Regular cardiac myocyte (primary cell): ENCODE results near the gene USP17L30. TPM values are rescaled to one million over a fixed set of nuclear protein-coding genes. Genes with fewer than 3 reads are reported as not detected.

ENCODE experiments used
- total RNA-seq: library from RNA; depleted of rRNA; stranded (reverse); fragments of >200 nt; gene quantifications from 2 replicates; pipeline ENCODE4 v1.2.3, GENCODE V29; 2014

USP17L30 gene
- not detected in 2 replicates for total RNA-seq

GRCh38 chr4:9362829-9363228 lies at the start of gene USP17L30:
USP17L30 (plus strand) TSS chr4:9363129; CDS start chr4:9363129, 0 bp downstream.

GRCh38 chr4:9324865-9325264 lies 38.1 kb upstream of the USP17L30 start, which contains the start of gene USP17L24:
USP17L24 (plus strand) TSS chr4:9325165; CDS start chr4:9325165, 0 bp downstream.

GRCh38 chr4:9329611-9330010 lies 33.3 kb upstream of the USP17L30 start, which contains the start of gene USP17L25:
USP17L25 (plus strand) TSS chr4:9329911; CDS start chr4:9329911, 0 bp downstream.

GRCh38 chr4:9334358-9334757 lies 28.6 kb upstream of the USP17L30 start, which contains the start of gene USP17L26:
USP17L26 (plus strand) TSS chr4:9334658; CDS start chr4:9334658, 0 bp downstream.

GRCh38 chr4:9339103-9339502 lies 23.8 kb upstream of the USP17L30 start, which contains the start of gene USP17L5:
USP17L5 (plus strand) TSS chr4:9339403; CDS start chr4:9339403, 0 bp downstream.

GRCh38 chr4:9343848-9344247 lies 19.1 kb upstream of the USP17L30 start, which contains the start of gene USP17L27:
USP17L27 (plus strand) TSS chr4:9344148; CDS start chr4:9344148, 0 bp downstream.

GRCh38 chr4:9348593-9348992 lies 14.3 kb upstream of the USP17L30 start, which contains the start of gene USP17L28:
USP17L28 (plus strand) TSS chr4:9348893; CDS start chr4:9348893, 0 bp downstream.

GRCh38 chr4:9353338-9353737 lies 9.6 kb upstream of the USP17L30 start, which contains the start of gene USP17L29:
USP17L29 (plus strand) TSS chr4:9353638; CDS start chr4:9353638, 0 bp downstream.

Other genes with a start within 250 kb of the USP17L30 start
- not detected in 2 replicates for gene FAM90A26, start 192.7 kb upstream of the USP17L30 start, total RNA-seq
- gene USP17L10, start 152.5 kb upstream of the USP17L30 start, total RNA-seq, result not detected in 2 replicates
- not detected in 2 replicates for gene USP17L11, start 147.7 kb upstream of the USP17L30 start, total RNA-seq
- not detected in 2 replicates for gene USP17L12, start 143.0 kb upstream of the USP17L30 start, total RNA-seq
- under 0.01 TPM in 1 of 2 replicates, not detected in the other for gene USP17L13, start 138.2 kb upstream of the USP17L30 start, total RNA-seq
- gene USP17L15, start 128.7 kb upstream of the USP17L30 start, total RNA-seq, result not detected in 2 replicates
- under 0.01 TPM in 1 of 2 replicates, not detected in the other for gene USP17L17, start 119.2 kb upstream of the USP17L30 start, total RNA-seq
- not detected in 2 replicates for gene USP17L18, start 114.5 kb upstream of the USP17L30 start, total RNA-seq
- gene USP17L19, start 109.8 kb upstream of the USP17L30 start, total RNA-seq, result not detected in 2 replicates
- gene USP17L20, start 105.0 kb upstream of the USP17L30 start, total RNA-seq, result not detected in 2 replicates
- gene USP17L21, start 100.3 kb upstream of the USP17L30 start, total RNA-seq, result not detected in 2 replicates
- gene USP17L22, start 95.5 kb upstream of the USP17L30 start, total RNA-seq, result not detected in 2 replicates
- gene USP17L24, start 38.0 kb upstream of the USP17L30 start, total RNA-seq, result not detected in 2 replicates
- gene USP17L25, start 33.2 kb upstream of the USP17L30 start, total RNA-seq, result not detected in 2 replicates
- not detected in 2 replicates for gene USP17L26, start 28.5 kb upstream of the USP17L30 start, total RNA-seq
- not detected in 2 replicates for gene USP17L5, start 23.7 kb upstream of the USP17L30 start, total RNA-seq
- gene USP17L27, start 19.0 kb upstream of the USP17L30 start, total RNA-seq, result not detected in 2 replicates
- not detected in 2 replicates for gene USP17L28, start 14.2 kb upstream of the USP17L30 start, total RNA-seq
- not detected in 2 replicates for gene USP17L29, start 9.5 kb upstream of the USP17L30 start, total RNA-seq
- not detected in 2 replicates for gene DEFB131A, start 81.3 kb downstream of the USP17L30 start, total RNA-seq